ENCODE data around the gene NRXN2. TPM values are rescaled to one million over a fixed set of nuclear protein-coding genes. Genes with fewer than 3 reads are reported as not detected.

The NRXN2 gene
- total and polyA plus RNA-seq, 2 donors (not counting 3 experiments of a cell fraction or from before 2014, with no cell fraction given) = not detected

DNA sequence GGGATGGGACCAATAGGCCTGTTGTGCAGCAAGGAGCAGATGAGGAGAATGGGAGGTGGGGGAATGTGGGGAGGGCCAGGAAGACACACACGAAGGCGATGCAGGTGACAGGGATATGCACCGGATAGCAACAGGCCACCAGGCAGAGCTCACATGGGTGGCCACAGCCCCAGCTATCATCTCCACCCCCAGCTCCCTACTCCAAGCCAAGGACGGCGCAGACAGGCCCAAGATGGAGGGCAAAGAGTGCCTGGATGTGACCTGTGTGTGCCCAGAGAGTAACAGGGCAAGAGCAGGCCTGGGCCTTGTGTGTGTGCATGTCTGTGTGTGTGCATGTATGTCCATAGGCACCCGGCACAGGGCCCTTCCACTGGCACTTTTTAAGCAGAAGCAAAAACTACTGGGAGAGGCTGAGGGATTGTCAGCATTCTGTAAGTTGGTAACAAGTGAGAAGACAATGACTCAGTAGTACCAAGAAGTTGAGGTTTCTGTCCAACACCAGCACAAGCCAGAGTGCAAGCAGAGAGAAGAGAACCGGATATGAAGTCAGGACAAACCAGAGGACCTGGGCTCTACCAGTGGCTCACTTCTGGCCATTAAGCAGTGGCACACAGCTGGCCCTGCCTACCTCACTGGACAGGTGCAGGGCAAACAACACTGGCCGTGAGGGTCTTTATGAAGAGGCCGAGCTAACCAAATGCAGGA lies 36.4 kb downstream of the NRXN2 start:
- no peaks in the 10 kb centered on the region for H3K36me3 ChIP-seq (ENCODE audit: control insufficient read depth in 2 of 2, extremely low read depth in 1 of 2, insufficient read depth in 2 of 2, low read length in 2 of 2)
- no peak overlapping the region for H2AFZ ChIP-seq (ENCODE audit: low read depth, low read length)
- dilution Hi-C loops (cut with MboI; ENCODE audit: extremely low pct_ligation_motif_present, low sequenced_read_pairs) (no loop called here), intact Hi-C loops (cut with micrococcal nuclease) (no loop called here)
- DNase-seq (ENCODE audit: low read depth, low spot score) = no peak
- peaks cover under 1 to 7% of the 10 kb centered on the region in 2 experiments for H3K27me3 ChIP-seq (ENCODE audit: control insufficient read depth in 2 of 2, insufficient read depth in 2 of 2, low read length in 2 of 2)
- no peaks in the 10 kb centered on the region for H3K79me2 ChIP-seq (ENCODE audit: control insufficient read depth, insufficient read depth, low read length)
- no peak overlapping the region for H3K9ac ChIP-seq (replicated peaks; ENCODE audit: extremely low read depth, insufficient read depth, low read length)
- TF ChIP-seq POLR2A (IDR thresholded peaks at IDR 0.05; ENCODE audit: low read depth, low read length) (no peak), MYC (IDR thresholded peaks at IDR 0.05; ENCODE audit: low read depth, low read length) (no peak), JUN (IDR thresholded peaks at IDR 0.05; ENCODE audit: borderline replicate concordance, insufficient read depth, insufficient read length, low read depth) (no peak), FOS (IDR thresholded peaks at IDR 0.05; ENCODE audit: borderline replicate concordance, insufficient read depth, low read length) (no peak), POLR2AphosphoS5 (IDR thresholded peaks at IDR 0.05; ENCODE audit: insufficient read depth, low read depth, low read length) (no peak), EZH2 (IDR thresholded peaks at IDR 0.05; ENCODE audit: borderline replicate concordance, low read depth, low read length, severe bottlenecking) (no peak), GATA2 (IDR thresholded peaks at IDR 0.05; ENCODE audit: insufficient read depth, insufficient read length, low read depth, low read length) (no peak)
- TF ChIP-seq, protein P1, sequence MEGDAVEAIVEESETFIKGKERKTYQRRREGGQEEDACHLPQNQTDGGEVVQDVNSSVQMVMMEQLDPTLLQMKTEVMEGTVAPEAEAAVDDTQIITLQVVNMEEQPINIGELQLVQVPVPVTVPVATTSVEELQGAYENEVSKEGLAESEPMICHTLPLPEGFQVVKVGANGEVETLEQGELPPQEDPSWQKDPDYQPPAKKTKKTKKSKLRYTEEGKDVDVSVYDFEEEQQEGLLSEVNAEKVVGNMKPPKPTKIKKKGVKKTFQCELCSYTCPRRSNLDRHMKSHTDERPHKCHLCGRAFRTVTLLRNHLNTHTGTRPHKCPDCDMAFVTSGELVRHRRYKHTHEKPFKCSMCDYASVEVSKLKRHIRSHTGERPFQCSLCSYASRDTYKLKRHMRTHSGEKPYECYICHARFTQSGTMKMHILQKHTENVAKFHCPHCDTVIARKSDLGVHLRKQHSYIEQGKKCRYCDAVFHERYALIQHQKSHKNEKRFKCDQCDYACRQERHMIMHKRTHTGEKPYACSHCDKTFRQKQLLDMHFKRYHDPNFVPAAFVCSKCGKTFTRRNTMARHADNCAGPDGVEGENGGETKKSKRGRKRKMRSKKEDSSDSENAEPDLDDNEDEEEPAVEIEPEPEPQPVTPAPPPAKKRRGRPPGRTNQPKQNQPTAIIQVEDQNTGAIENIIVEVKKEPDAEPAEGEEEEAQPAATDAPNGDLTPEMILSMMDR (IDR thresholded peaks at IDR 0.05; ENCODE audit: extremely low read depth in 1 of 2, insufficient read depth in 1 of 2, low read depth in 1 of 2, low read length in 2 of 2) = no peak
- TF ChIP-seq, protein P2, sequence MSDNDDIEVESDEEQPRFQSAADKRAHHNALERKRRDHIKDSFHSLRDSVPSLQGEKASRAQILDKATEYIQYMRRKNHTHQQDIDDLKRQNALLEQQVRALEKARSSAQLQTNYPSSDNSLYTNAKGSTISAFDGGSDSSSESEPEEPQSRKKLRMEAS (IDR thresholded peaks at IDR 0.05; ENCODE audit: insufficient read depth, insufficient read length) = no peak
- no peaks in the 10 kb centered on the region for H4K20me1 ChIP-seq (replicated peaks; ENCODE audit: control insufficient read depth, extremely low read depth, insufficient read depth, low read length)
- ChIA-PET POLR2A (no interaction called here), CTCF (no interaction called here)
- H3K4me1 ChIP-seq (ENCODE audit: control insufficient read depth, extremely low read depth, insufficient read depth, low read length) = no peaks in the 10 kb centered on the region
- no peak overlapping the region for H3K4me3 ChIP-seq (replicated peaks in 1 of 3; ENCODE audit: insufficient read depth in 1 of 3, low read depth in 1 of 3, low read length in 3 of 3)
- no peak overlapping the region for H3K27ac ChIP-seq (ENCODE audit: insufficient read depth, low read depth, low read length)
- no TSS peak for BruUV-seq (replicated peaks)
- H3K4me2 ChIP-seq (ENCODE audit: insufficient read depth, low read length) = no peak overlapping the region
- H3K9me1 ChIP-seq (replicated peaks; ENCODE audit: control insufficient read depth, extremely low read depth, insufficient read depth, low read length) = no peaks in the 10 kb centered on the region
- H3K9me3 ChIP-seq (replicated peaks; ENCODE audit: control insufficient read depth, insufficient read depth, low read length) = no peaks in the 10 kb centered on the region
- no peak for FAIRE-seq

Data from endothelial cell of umbilical vein (primary cell).